ENCODE results near the gene ERGIC1. TPM values are rescaled to one million over a fixed set of nuclear protein-coding genes. Genes with fewer than 3 reads are reported as not detected.
A peak's percentile ranks its signal among the peaks of the same experiment; 100 is the strongest.

The ERGIC1 gene
- total RNA-seq, 1 donor from 2014 or later: 105 TPM

GRCh38 chr5:172959824-172960799 lies 126.1 kb downstream of the ERGIC1 start:
- peak overlapping the region; percentile 79 for H3K4me3 ChIP-seq (ENCODE audit: low read depth, low read length)
- TF ChIP-seq CTCF (IDR thresholded peaks at IDR 0.05; ENCODE audit: insufficient read depth, low read length, severe bottlenecking): no peak
- peaks cover 5% of the 10 kb centered on the region for H3K36me3 ChIP-seq (ENCODE audit: control insufficient read depth, insufficient read depth, low read length)
- DNase-seq (ENCODE audit: low read depth) (no peak), FAIRE-seq (no peak)
- no peaks in the 10 kb centered on the region for H3K27me3 ChIP-seq (ENCODE audit: control insufficient read depth, insufficient read depth, low read length)

GRCh38 chr5:172969921-172970320 lies 135.9 kb downstream of the ERGIC1 start:
- peak; percentile 40 for FAIRE-seq
- no peaks in the 10 kb centered on the region for H3K27me3 ChIP-seq (ENCODE audit: control insufficient read depth, insufficient read depth, low read length)

DNA sequence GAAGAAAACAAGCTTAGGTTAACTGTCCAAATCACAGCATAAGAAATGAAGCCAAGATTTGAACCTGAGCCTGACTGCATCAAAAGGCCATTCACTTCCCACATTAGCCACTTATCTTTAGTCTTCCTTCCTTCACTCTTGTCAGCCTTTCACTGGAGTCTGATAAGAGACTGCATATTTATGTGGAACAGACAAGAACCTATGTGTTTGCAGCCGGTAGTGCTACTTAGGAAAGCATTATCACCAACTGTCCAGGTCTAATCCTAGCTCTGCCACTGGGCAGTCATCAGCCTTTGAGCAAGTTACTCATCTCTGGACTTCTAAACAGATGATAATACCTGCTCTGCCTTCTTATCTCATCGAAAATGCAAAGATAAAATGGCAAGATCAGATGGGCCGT lies 137.4 kb downstream of the ERGIC1 start:
- Histone ChIP-seq H3K27me3 (ENCODE audit: control insufficient read depth, insufficient read depth, low read length) (no peaks in the 10 kb centered on the region), H3K4me3 (ENCODE audit: low read depth, low read length) (no peak overlapping the region), H3K36me3 (ENCODE audit: control insufficient read depth, insufficient read depth, low read length) (peaks cover 5% of the 10 kb centered on the region)
- FAIRE-seq: no peak
- TF ChIP-seq CTCF (IDR thresholded peaks at IDR 0.05; ENCODE audit: insufficient read depth, low read length, severe bottlenecking): no peak
- no peak for DNase-seq (ENCODE audit: low read depth)

More at GRCh38 chr5:172969921-172970320, 135.9 kb downstream of the ERGIC1 start:
- Histone ChIP-seq H3K36me3 (ENCODE audit: control insufficient read depth, insufficient read depth, low read length) (peaks cover 8% of the 10 kb centered on the region), H3K4me3 (ENCODE audit: low read depth, low read length) (no peak overlapping the region)
- no peak for TF ChIP-seq CTCF (IDR thresholded peaks at IDR 0.05; ENCODE audit: insufficient read depth, low read length, severe bottlenecking)
- DNase-seq (ENCODE audit: low read depth): no peak

DNA sequence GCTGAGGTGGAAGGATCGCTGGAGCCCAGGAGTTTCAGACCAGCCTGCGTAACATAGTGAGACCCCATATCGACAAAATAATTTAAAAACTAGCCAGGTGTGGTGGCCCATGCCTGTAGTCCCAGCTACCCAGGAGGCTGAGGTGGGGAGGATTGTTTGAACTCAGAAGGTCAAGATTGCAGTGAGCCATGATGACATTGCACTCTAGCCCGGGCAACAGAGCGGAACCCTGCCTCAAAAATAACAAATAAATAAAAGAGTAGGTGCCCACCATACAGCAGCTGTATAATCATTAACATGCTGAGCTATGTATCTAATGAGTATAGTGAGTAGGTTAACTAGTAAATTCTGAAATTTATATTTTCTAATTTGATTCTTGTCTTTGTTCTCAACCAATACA lies 138.5 kb downstream of the ERGIC1 start:
- no peak for DNase-seq (ENCODE audit: low read depth)
- Histone ChIP-seq H3K27me3 (ENCODE audit: control insufficient read depth, insufficient read depth, low read length) (no peaks in the 10 kb centered on the region), H3K4me3 (ENCODE audit: low read depth, low read length) (no peak overlapping the region), H3K36me3 (ENCODE audit: control insufficient read depth, insufficient read depth, low read length) (peaks cover 5% of the 10 kb centered on the region)
- no peak for TF ChIP-seq CTCF (IDR thresholded peaks at IDR 0.05; ENCODE audit: insufficient read depth, low read length, severe bottlenecking)
- no peak for FAIRE-seq

DNA sequence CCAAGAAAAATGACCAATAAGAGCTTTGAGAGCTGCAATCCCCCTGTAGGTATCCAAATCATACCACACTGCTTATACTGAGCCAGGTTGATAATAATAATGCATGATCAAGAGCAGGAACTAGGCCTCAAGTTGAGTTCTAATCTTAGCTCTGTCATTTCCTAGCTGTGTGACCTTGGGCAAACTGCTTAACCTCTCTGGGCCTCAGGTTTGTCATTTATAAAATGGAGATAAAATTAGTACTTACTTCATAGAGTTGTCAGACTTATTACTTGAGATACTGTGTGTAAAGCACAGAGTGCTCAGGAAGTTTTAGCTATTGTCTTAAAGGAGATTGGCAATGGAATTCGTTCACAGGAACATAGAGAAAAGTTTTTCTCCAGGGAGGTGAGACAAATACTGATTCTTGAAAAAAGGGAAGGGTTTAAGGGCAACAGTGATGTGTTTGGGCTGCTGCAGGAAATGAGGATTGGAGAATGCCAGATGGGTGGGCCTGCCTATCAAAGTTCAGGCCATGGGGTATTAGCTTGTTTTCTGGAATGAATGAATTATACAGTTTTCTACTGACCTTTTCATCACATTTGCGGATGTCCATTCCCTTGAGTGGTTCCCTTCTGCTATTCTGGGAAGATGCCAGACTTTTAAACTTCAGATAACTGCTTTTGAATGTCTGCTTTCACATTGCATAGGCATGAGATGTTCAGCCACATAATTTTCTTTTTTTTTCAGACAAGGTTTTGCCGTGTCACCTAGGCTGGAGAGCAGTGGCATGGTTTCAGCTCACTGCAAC lies 139.3 kb downstream of the ERGIC1 start:
- H3K4me3 ChIP-seq (ENCODE audit: low read depth, low read length): no peak overlapping the region
- peaks cover 5% of the 10 kb centered on the region for H3K36me3 ChIP-seq (ENCODE audit: control insufficient read depth, insufficient read depth, low read length)
- TF ChIP-seq CTCF (IDR thresholded peaks at IDR 0.05; ENCODE audit: insufficient read depth, low read length, severe bottlenecking): no peak
- no peaks in the 10 kb centered on the region for H3K27me3 ChIP-seq (ENCODE audit: control insufficient read depth, insufficient read depth, low read length)
- FAIRE-seq (no peak), DNase-seq (ENCODE audit: low read depth) (no peak)

All from bronchial epithelial cell (primary cell).